Measurements from ENCODE around the gene RPL29. TPM values are rescaled to one million over a fixed set of nuclear protein-coding genes. Genes with fewer than 3 reads are reported as not detected.

The RPL29 gene
- total and polyA plus RNA-seq, 2 experiments from 2014 or later: 844 to 1,533 TPM

DNA sequence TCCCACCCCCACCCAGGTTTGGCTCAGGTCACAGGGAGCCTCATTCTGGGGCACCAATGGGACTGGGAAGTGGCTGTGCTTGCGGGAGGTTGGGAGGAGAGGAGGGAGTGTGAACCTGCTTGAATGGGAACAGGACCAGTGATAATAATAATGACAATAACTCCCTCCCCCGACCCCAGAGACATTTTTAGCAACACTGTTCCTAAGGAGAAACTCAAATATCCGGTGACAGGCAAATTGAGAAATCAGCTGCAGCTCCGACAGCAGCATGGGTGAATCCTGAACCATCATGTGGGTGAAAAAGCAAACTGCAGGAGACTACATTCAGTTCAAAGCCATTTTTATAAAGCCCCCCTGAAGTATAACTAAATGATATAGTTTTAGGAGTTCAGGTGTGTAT is 11.6 kb upstream of the RPL29 start:
- H3K27me3 ChIP-seq: no peaks in the 10 kb centered on the region
- no peaks in the 10 kb centered on the region for H3K36me3 ChIP-seq
- H3K9me3 ChIP-seq (ENCODE audit: low read depth): no peaks in the 10 kb centered on the region
- H3K4me1 ChIP-seq (ENCODE audit: low read depth): peaks cover 35% of the 10 kb centered on the region
- no peak for TF ChIP-seq CTCF (IDR thresholded peaks at IDR 0.05; ENCODE audit: low read depth, low read length)
- no peak for DNase-seq (ENCODE audit: low read depth in 1 of 2, low spot score in 1 of 2)
- H3K27ac ChIP-seq: peak overlapping the region; percentile 91
- H3K4me3 ChIP-seq: no peak overlapping the region

DNA sequence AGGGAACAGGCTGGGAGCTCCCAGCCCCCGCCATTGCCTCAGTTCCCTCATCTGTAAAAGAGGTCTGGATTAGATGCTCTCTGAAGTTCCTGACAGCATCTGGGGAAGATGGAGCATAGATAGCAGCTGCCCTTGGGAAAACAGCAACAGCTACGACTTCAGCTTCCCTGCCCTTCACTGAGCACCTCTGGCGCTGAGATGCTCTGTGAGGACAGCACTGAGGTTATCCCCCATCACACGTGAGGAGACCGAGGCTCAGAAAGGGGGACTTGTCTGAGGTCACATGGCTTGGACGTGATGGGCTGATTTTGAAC is 11.1 kb upstream of the RPL29 start:
- peak overlapping the region; percentile 91 for H3K27ac ChIP-seq
- no peak overlapping the region for H3K4me3 ChIP-seq
- H3K36me3 ChIP-seq: no peaks in the 10 kb centered on the region
- no peak for DNase-seq (ENCODE audit: low read depth in 1 of 2, low spot score in 1 of 2)
- TF ChIP-seq CTCF (IDR thresholded peaks at IDR 0.05; ENCODE audit: low read depth, low read length): no peak
- H3K27me3 ChIP-seq: no peaks in the 10 kb centered on the region
- peaks cover 35% of the 10 kb centered on the region for H3K4me1 ChIP-seq (ENCODE audit: low read depth)
- no peaks in the 10 kb centered on the region for H3K9me3 ChIP-seq (ENCODE audit: low read depth)

GRCh38 chr3:52006017-52006819 is 10.5 kb upstream of the RPL29 start:
- H3K27ac ChIP-seq: peak overlapping the region; percentile 91
- no peaks in the 10 kb centered on the region for H3K27me3 ChIP-seq
- no peak for DNase-seq (ENCODE audit: low read depth in 1 of 2, low spot score in 1 of 2)
- no peaks in the 10 kb centered on the region for H3K9me3 ChIP-seq (ENCODE audit: low read depth)
- H3K4me3 ChIP-seq: no peak overlapping the region
- no peak for TF ChIP-seq CTCF (IDR thresholded peaks at IDR 0.05; ENCODE audit: low read depth, low read length)
- H3K4me1 ChIP-seq (ENCODE audit: low read depth): peaks cover 35% of the 10 kb centered on the region
- no peaks in the 10 kb centered on the region for H3K36me3 ChIP-seq

DNA sequence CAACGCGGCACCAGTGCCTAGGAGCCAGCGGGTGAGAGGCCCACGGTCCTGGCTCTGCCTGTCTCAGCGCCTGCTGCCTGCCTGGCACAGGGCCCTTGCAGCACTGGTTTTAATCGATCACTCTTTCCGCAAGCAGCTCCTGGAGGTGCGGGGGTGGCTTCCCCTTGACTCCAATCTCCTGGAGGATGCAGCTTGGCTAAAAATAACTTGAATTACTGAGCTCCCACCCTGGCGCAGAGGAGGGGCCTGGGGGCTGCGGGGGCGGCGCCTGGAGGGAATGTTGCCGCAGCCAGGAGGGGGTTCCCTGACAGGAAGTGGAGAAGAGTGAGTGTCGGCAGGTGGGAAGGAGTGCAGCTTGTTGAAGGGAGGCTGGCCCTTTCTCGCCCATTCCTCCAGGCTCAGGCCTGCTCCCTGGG is 9.9 kb upstream of the RPL29 start:
- H3K4me3 ChIP-seq: no peak overlapping the region
- no peak for TF ChIP-seq CTCF (IDR thresholded peaks at IDR 0.05; ENCODE audit: low read depth, low read length)

DNA sequence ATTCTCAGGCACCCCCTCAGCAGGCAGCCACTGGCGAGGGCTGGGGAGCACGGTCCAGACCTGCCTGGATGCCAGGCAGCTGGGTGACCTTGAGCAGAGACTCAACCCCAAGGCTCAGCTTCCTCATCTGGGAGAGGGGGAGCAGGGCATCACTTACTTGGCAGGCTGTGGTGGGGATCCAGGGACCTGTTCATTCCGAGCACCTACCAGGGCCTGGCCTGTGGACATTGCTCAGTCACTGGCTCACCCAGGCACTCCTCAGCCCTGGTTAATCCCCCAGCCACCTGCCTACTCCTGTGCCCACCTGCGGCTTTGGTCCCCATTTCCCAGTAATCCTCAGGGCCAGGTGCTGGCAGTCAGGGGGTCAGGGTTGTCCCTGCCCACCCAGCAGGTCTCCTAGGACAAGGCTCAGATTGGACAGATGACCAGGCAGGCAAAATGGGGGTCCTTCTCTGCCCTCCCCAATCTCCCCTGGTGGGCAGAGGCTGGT is 9.3 kb upstream of the RPL29 start:
- H3K4me1 ChIP-seq (ENCODE audit: low read depth): peaks cover 35% of the 10 kb centered on the region
- H3K4me3 ChIP-seq: no peak overlapping the region
- no peak for DNase-seq (ENCODE audit: low read depth in 1 of 2, low spot score in 1 of 2)
- no peaks in the 10 kb centered on the region for H3K36me3 ChIP-seq
- no peaks in the 10 kb centered on the region for H3K27me3 ChIP-seq
- TF ChIP-seq CTCF (IDR thresholded peaks at IDR 0.05; ENCODE audit: low read depth, low read length): no peak
- peak overlapping the region; percentile 91 for H3K27ac ChIP-seq
- no peaks in the 10 kb centered on the region for H3K9me3 ChIP-seq (ENCODE audit: low read depth)

More for the DNA sequence above, 9.9 kb upstream of the RPL29 start:
- H3K27me3 ChIP-seq: no peaks in the 10 kb centered on the region
- peak overlapping the region; percentile 91 for H3K27ac ChIP-seq
- DNase-seq (ENCODE audit: low read depth in 1 of 2, low spot score in 1 of 2): peak; percentile 65 to 91
- H3K36me3 ChIP-seq: no peaks in the 10 kb centered on the region
- H3K9me3 ChIP-seq (ENCODE audit: low read depth): no peaks in the 10 kb centered on the region
- peaks cover 35% of the 10 kb centered on the region for H3K4me1 ChIP-seq (ENCODE audit: low read depth)

Data from cardiac muscle cell (in vitro differentiated cells and primary cell).